ENCODE results near the gene NAAA. TPM values are rescaled to one million over a fixed set of nuclear protein-coding genes. Genes with fewer than 3 reads are reported as not detected.
A peak's percentile ranks its signal among the peaks of the same experiment; 100 is the strongest.

The NAAA gene
- total and polyA plus RNA-seq, 2 of the 13 experiments (the other 11 are each of a cell fraction or from before 2014, with no cell fraction given), result 22.4 to 24.6 TPM

GRCh38 chr4:75940692-75941253 lies at the start of gene NAAA (continued):
- TF ChIP-seq ZNF407 (CRISPR knock-in tag; IDR thresholded peaks at IDR 0.05; ENCODE audit: not compliant biosample characterization) (no peak), CREM (IDR thresholded peaks at IDR 0.05) (no peak), CREM (CRISPR knock-in tag; IDR thresholded peaks at IDR 0.05) (no peak), LBX2 (CRISPR knock-in tag; IDR thresholded peaks at IDR 0.05; ENCODE audit: borderline replicate concordance) (peak; percentile 95), PAWR (CRISPR knock-in tag; IDR thresholded peaks at IDR 0.05; ENCODE audit: borderline replicate concordance) (no peak), ZNF646 (CRISPR knock-in tag; IDR thresholded peaks at IDR 0.05) (no peak), ZNF614 (CRISPR knock-in tag; IDR thresholded peaks at IDR 0.05; ENCODE audit: borderline replicate concordance) (no peak), ADNP (CRISPR knock-in tag; IDR thresholded peaks at IDR 0.05) (no peak), PTBP1 (IDR thresholded peaks at IDR 0.05; ENCODE audit: low read depth, low read length, poor library complexity, severe bottlenecking) (no peak)
- TF ChIP-seq, protein P1, sequence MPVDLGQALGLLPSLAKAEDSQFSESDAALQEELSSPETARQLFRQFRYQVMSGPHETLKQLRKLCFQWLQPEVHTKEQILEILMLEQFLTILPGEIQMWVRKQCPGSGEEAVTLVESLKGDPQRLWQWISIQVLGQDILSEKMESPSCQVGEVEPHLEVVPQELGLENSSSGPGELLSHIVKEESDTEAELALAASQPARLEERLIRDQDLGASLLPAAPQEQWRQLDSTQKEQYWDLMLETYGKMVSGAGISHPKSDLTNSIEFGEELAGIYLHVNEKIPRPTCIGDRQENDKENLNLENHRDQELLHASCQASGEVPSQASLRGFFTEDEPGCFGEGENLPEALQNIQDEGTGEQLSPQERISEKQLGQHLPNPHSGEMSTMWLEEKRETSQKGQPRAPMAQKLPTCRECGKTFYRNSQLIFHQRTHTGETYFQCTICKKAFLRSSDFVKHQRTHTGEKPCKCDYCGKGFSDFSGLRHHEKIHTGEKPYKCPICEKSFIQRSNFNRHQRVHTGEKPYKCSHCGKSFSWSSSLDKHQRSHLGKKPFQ (CRISPR knock-in tag; IDR thresholded peaks at IDR 0.05; ENCODE audit: insufficient replicate concordance), result no peak

Data from HepG2 (cell line).